EL (cell line): Measurements from ENCODE around the gene ERAL1.
"Not testable (repeated sequence)": the region's sequence is repeated elsewhere in the genome, so short reads cannot be mapped to it uniquely, and the experiment has no call there.

ENCODE experiments used
- DNase-seq: peaks from one replicate; pipeline ENCODE4 v3.0.0-alpha.2; 2016

The ERAL1 gene

GRCh38 chr17:28880572-28880945, 25.7 kb downstream of the ERAL1 start:
- DNase-seq = no peak

DNA sequence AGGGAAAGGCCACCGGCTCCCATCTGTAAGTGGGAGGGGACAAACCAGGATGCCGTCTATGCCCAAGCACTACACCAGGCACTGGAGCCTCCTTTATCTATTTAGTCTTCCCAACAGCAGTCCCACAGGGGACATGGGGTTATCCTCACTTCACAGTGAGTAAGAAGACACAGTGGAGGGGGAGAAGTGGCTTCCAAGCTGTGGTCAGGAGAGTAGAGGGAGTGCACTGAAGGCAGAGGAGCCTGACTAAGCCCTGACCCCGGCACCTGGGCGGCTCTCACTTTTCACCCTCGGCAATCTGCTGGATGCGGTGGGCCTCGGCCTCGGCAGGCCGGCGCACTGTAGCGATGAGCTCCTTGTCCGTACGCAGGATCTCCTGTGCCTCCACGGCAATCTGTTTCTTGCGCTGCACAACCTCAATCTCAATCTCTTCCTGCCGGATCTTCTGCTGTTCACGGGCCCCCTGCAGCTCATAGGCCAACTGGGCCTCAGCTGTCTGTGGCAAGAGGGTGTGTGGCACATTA, 26.8 kb downstream of the ERAL1 start:
- DNase-seq = no peak

DNA sequence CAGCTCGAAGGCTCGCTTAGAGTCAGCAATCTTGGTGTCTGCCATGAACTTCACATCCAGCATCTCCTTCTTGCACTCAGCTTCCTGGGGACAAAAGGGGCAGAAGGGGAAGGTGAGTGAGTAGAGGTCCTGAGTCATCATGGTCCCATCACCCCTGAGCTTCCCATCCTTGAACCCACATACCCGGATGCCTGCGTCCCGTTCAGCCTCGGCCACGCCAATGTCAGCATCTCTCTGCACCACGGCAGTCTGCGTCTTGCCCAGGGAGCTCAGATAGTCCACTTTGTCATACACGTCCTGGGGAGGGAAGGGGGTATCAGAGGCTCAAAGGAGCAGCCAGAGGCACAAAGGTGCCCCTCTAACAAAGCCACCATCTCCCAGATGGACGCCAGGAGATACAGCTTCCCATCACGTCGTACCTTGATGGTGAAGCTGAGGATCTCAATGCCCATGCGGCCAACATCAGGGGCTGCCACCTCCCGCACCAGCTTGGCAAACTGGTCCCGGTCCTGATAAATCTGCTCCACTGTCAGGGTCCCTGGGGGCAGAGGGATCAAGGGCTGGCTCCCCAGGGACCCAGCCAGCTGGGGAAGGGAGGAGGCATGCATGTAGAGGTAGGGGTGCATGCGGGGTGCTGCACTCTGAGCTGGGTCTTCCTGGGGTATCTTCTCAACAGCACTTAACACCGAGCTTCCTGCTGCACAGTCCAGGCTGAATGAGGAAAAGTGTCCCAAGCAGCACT, 27.5 kb downstream of the ERAL1 start:
- DNase-seq = no peak

- no peak for DNase-seq
These were observed 29.3 kb downstream of the ERAL1 start for GRCh38 chr17:28883967-28884702.

DNA sequence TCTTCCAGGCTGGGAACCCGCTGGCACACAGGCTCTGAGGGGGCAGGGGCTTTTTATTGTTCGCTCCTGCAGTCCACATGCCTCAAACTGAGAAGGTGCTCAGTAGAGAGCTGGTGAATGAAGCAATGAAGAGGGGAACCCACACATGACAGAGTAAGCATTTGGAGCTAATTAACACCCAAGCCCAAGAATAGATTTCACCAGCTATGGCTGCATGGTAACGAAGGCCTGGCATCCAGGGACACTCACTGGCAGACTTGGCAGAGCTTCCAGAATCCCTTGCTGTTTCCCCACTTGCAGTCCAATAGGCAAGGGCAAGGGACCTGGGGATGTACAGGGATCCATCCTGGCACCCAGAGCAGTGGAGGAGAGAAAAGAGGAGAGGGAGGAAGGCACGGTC, 30.5 kb downstream of the ERAL1 start:
- DNase-seq = no peak

GRCh38 chr17:28885951-28886350, 31.1 kb downstream of the ERAL1 start:
- no peak for DNase-seq

DNA sequence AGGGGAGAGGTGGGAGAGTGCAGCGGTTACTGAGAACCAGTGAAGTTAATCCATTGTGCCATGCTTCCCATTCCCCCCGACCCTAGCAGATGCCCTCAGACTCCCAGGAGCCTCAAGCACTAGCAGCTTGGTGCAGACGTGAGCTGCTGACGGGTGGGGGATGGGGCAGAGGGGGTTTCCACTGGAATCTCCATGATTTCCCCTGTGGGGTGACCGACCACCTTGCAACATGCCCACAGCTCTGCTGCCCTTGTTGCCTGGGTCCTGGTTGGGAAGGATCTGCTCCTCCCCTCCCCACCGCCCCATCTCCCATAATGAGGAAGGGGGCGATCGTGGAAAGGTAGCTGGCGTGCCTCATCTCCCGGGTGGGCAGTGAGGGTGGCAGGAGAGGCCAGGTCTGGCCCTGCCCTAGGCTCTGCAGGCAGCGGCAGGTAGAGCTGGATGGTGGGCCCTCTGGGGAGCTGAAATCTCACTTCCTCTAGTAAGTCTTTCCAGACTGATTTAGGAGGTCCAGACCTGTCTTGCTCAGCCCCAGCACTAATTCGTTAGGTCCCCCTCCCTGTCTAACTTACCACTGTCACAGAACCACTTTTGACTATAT, 33.2 kb downstream of the ERAL1 start:
- DNase-seq = no peak

- no peak for DNase-seq
These were observed 34.0 kb downstream of the ERAL1 start for GRCh38 chr17:28888832-28889231.

GRCh38 chr17:28889996-28890395, 35.2 kb downstream of the ERAL1 start:
- no peak for DNase-seq

DNA sequence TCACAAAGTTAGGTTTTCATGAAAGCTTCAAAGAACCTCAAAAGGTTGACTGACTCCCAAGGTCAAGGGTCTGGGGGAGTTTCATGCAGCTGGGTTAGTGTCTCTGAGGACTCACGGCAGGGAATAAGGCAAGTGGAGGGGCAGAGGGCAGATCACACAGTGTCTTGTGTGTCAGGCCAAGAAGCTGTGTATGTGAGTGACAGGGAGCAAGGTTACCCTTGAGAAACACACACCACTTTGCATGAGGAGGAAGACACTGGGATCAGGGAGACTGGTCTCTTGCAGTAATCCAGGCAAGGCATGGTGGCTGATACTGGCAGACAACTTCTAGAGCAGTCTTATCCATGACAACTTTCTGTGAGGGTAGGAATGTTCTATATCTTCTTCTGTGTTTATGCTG, 36.4 kb downstream of the ERAL1 start:
- no peak for DNase-seq

- DNase-seq = no peak
These were observed 37.2 kb downstream of the ERAL1 start for GRCh38 chr17:28892024-28892423.

GRCh38 chr17:28893248-28894183, 38.7 kb downstream of the ERAL1 start:
- not testable (repeated sequence) for DNase-seq

DNA sequence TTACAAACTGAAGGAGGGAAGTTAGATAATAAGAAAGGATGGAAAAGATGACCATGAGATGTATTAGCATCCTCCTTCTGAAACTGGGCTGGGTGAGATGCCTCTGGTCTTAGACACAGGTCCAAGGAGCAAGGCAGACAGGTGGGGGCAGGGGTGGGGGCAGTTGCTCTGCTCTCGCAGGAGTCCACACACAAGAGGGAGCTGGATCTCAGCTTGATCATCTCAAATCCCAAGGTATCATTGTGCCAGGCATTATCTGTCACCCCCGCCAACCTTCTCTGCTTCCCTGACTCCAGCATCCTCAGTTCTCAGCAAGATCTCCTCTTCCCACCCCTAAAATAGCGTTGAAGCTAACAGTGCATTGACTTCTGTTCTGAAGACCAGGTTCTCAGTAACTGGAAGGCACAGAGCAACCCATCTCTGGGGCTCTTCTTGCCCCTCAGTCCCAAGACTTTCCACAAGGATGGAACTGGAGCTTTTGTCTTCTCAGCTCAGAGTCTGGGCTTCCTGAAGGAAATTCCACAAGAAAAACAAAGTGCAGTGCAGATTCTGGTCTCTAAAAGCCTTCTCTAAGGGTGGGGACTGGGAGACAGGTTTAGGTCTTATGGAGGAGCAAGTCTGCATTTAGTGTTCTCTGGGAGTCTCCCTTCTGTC, 41.1 kb downstream of the ERAL1 start:
- DNase-seq = no peak

GRCh38 chr17:28896491-28896883, 41.7 kb downstream of the ERAL1 start:
- DNase-seq = peak; percentile 34

DNA sequence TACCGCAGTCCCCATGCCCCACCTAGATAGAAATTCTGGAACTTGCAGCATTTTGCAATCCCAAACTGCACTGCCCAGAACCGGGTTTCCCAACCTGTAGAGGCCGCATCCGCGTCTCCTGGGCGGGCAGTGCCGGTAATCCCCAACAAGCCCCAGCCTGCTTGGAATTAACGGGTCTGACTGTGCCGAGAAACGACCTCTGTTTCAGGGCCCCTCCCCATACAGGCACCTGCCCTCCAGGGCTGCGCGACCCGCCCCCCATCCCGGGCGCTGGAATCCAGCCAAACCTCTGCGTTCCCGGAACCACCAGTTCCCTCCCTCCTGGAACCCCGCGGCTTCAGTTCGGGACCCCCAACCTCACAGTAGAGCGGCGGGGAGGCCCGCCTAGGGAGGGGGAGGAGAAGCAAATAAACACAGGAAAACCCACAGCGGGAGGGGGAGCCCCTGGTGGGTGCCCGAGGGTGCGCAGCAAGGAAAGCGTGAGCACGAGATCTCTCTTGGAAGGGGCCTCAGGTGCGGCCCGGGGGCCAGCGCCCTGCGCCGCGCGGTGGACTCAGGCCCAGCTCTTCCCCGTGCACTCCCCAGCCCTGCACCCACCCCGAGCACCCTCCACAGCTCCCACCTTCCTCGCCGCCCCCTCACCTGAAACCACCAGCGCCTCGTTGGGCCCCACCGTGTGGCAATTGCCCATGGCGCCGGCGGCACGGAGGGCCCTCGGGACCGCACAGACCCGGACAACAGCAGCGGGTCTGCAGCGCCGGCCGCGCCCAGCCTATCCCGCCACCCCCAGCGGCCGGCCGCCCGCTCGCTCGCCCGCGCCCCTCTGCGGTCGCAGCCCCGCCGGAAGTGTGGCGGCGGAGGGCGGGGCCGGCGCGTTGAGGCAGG, 42.3 kb downstream of the ERAL1 start, which contains the start of gene FLOT2:
TSS of gene FLOT2 (minus strand) at position 850 of the 885 bp plus-strand sequence. CDS start at position 691, 159 bp downstream.
- DNase-seq = peak; percentile 53

DNA sequence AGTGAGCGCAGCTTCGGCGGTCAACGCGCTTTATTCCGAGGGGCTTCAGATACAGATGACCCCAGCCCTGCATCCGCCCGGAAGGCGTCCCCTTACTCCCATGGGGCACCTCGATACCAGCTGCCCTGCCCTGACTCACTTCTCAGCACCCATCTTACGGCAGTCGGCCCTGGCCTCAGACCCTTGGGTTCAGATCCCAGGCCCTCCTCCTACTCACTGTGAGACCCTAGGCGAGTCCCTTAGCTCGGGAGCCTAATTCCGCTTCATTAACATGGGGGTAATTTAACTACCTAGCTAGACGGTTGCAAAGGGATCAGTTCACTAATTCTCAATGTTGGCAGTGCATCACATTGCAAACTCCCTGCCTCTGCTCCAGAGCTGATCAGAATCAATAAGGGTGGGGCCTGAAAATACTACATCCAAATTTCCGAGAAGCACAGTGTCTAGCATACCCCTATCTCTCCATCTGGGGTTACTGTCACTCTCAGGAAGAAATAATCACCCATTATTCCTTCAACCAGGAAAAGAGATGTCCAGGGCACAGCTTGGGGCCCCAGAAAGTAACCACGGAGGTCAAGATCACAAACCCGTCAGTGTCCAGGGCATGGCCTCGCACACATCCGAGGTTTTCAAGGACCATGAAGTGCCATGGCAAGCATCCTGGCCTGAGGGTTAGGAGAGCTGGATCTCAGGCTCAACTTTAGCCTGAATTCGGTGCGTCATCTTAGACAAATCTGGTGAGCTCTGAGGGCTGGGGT, 43.1 kb downstream of the ERAL1 start:
- no peak for DNase-seq

DNA sequence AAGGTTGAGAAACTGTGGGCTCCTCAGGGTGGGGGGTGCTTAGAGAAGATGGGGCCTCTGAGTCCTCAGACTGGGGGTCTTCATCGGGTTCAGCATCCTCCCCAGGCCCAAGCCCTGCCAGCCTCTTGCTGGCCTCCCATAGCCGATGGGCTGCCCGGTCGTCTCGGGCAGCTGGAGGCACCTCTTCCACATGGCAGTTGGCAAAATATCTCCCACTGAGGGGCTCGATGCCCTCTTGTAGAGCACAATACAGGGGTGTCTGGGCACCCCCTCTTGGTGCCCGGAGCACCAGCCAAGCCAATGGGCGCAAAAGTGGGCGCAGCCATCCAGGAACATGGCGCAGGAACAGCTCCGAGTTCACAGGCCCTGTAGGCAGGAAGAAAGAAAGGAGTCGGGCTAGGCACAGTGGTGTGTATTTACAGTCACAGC, 43.7 kb downstream of the ERAL1 start:
- no peak for DNase-seq

- no peak for DNase-seq
These were observed 44.5 kb downstream of the ERAL1 start for GRCh38 chr17:28899212-28899815.

DNA sequence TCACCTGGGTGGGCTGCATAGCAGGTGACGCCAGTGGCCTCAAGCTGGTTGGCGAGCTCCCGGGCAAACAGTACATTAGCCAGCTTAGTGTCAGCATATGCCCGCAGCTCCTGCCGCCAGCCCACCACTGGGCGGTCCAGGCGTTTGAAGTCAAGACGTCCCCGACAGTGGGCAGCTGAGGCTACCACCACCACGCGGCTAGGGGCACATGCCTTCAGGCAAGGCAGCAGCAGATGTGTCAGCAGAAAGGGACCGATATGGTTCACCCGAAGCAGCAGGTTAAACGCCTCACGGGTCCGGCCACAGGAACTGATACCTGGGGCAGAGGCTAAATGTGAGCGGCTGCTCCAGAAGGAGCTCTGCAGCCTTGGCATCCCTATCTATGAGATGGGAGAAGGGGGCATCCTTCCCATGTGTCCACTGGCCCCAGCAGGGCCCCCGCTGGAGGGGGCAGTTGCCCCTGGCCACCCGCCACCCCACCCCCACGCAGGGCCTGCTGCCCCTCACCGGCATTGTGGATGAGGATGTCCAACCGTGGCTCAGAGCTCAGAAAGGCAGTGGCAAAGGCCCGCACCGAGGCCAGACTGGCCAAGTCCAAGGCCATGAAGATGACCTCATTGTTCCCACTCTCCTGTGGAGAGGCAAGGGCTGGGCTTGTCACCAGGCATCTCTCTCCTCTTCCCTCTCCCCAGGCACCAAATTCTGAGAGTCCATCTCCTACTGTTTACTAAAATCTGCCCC, 46.3 kb downstream of the ERAL1 start:
- no peak for DNase-seq
